Kidney (tissue), 14 donors: ENCODE results near the gene CHAT. TPM values are rescaled to one million over a fixed set of nuclear protein-coding genes. Genes with fewer than 3 reads are reported as not detected.

Source experiments
- DNase-seq, 5 donors: peaks; one replicate each; pipeline ENCODE4 v3.0.0-alpha.2; 2013 to 2020
- FAIRE-seq: peaks from 2 replicates; lab custom pipeline; 2012; peaks lifted over from hg19 to GRCh38; lab: Jason Lieb, UNC
- H3K27ac ChIP-seq, 2 donors: one replicate each; pipeline ENCODE4 v1.7.0; 2013; ENCODE audit warnings: low read depth in 2 of 2, low read length in 2 of 2, inconsistent platforms in 1 of 2
- H3K27me3 ChIP-seq: one replicate; pipeline ENCODE4 v1.7.1; 2013; ENCODE audit warnings: low read length, inconsistent platforms; ENCODE audit not compliant: control insufficient read depth, insufficient read depth
- H3K36me3 ChIP-seq, 3 donors: one replicate each; pipeline versions ENCODE4 v1.7.0 to v1.7.1; 2013; ENCODE audit warnings: low read length in 3 of 3, control low read depth in 1 of 3, inconsistent platforms in 1 of 3; ENCODE audit not compliant: insufficient read depth in 3 of 3, control insufficient read depth in 2 of 3
- H3K4me1 ChIP-seq, 3 donors: one replicate each; pipeline versions ENCODE4 v1.7.0 to v1.7.1; 2013; ENCODE audit warnings: low read length in 3 of 3, inconsistent platforms in 1 of 3, low read depth in 1 of 3; ENCODE audit not compliant: control insufficient read depth in 2 of 3, insufficient read depth in 2 of 3
- H3K4me3 ChIP-seq, 3 donors: one replicate each; pipeline versions ENCODE4 v1.7.0 to v1.8.1; 2013; ENCODE audit warnings: low read length in 3 of 3, control low read depth in 1 of 3, inconsistent platforms in 1 of 3
- H3K9ac ChIP-seq, 3 donors: one replicate each; pipeline versions ENCODE4 v1.7.0 to v1.7.1; 2013; ENCODE audit warnings: low read length in 3 of 3, control low read depth in 1 of 3, inconsistent platforms in 1 of 3
- H3K9me3 ChIP-seq, 3 donors: one replicate each; pipeline versions ENCODE4 v1.7.0 to v1.7.1; 2013; ENCODE audit warnings: low read length in 3 of 3, control low read depth in 1 of 3, inconsistent platforms in 1 of 3; ENCODE audit not compliant: control insufficient read depth in 2 of 3, insufficient read depth in 1 of 3
- CTCF ChIP-seq: IDR thresholded peaks from 3 replicates; pipeline ENCODE4 v1.5.1; 2012; ENCODE audit warnings: mild to moderate bottlenecking, moderate library complexity, borderline replicate concordance; ENCODE audit not compliant: insufficient read depth; ENCODE audit errors: extremely low read depth
- intact Hi-C: fragments of 100-400 bp; cut with DNase I; formaldehyde crosslinking; loops from one replicate; pipeline ENCODE4 v1.11.1; 2022
- polyA plus RNA-seq: library from polyadenylated mRNA; stranded (reverse); fragments of 350-450 nt; fragmentation: Illumina TruSeq; extraction: RNeasy Lipid Tissue Mini Kit (QIAGEN cat#74804); gene quantifications from one replicate; pipeline ENCODE4 v1.2.3, GENCODE V29; 2014; ENCODE audit warnings: low read depth, low replicate concordance; ENCODE audit not compliant: insufficient read depth
- total RNA-seq: library from RNA; stranded (reverse); fragmentation: NEBNext Ultra II Directional; extraction: Animal tissue kit (Norgen Biotek cat#: 25700); gene quantifications from one replicate; pipeline ENCODE4 v1.2.1, GENCODE V29; 2021
- donor health status: control.
- donor health status: control.
- donor health status: control.
- donor health status: control.
- donor health status: control.
- donor health status: DM: yes; HTN: yes; CAD: no.
- donor health status: Normal renal cell carcinoma (clear cell type).

Gene CHAT
- total and polyA plus RNA-seq, 2 donors from 2014 or later, result not detected

GRCh38 chr10:49592726-49593563 is 20.9 kb upstream of the CHAT start:
- Histone ChIP-seq H3K27me3 (no peaks in the 10 kb centered on the region), H3K36me3 (no peaks in the 10 kb centered on the region), H3K9ac (no peak overlapping the region), H3K4me1 (no peaks in the 10 kb centered on the region), H3K9me3 (no peaks in the 10 kb centered on the region), H3K27ac (no peak overlapping the region), H3K4me3 (no peak overlapping the region)
- FAIRE-seq (no peak), DNase-seq (peak in 3 of 5 donors; percentile 55 to 75 (median 61))
- TF ChIP-seq CTCF, result peak; percentile 74
- intact Hi-C loops, result no loop called here

- Histone ChIP-seq H3K4me1 (no peaks in the 10 kb centered on the region), H3K36me3 (no peaks in the 10 kb centered on the region), H3K27ac (no peak overlapping the region), H3K27me3 (no peaks in the 10 kb centered on the region), H3K4me3 (no peak overlapping the region), H3K9ac (no peak overlapping the region), H3K9me3 (no peaks in the 10 kb centered on the region)
- no peak for DNase-seq
- intact Hi-C loops, result no loop called here
- FAIRE-seq, result no peak
- TF ChIP-seq CTCF, result no peak
Observed at GRCh38 chr10:49593564-49593875, 20.3 kb upstream of the CHAT start.

DNA sequence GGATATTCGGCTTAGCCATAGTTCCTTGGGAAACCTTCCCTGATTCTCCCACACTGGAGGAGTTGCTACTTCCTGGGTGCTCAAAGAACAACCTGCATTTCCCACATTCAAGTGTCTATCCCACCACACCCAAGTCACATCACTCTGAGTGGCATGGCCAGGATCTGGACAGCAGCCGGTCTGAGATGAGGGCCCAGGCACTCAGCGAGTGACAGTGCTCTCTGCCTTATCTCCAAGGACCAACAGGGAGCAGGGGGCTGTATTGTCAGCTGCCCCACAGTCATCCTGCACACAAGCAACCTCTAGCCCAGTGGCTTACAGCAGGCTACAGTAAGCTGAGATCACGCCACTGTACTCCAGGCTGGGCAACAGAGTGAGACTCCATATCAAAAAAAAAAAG is 19.8 kb upstream of the CHAT start:
- Histone ChIP-seq H3K36me3 (no peaks in the 10 kb centered on the region), H3K4me1 (no peaks in the 10 kb centered on the region), H3K9me3 (no peaks in the 10 kb centered on the region), H3K27ac (no peak overlapping the region), H3K9ac (no peak overlapping the region), H3K4me3 (no peak overlapping the region), H3K27me3 (no peaks in the 10 kb centered on the region)
- DNase-seq (no peak), FAIRE-seq (no peak)
- no peak for TF ChIP-seq CTCF
- intact Hi-C loops, result no loop called here

GRCh38 chr10:49594594-49594993 is 19.2 kb upstream of the CHAT start:
- intact Hi-C loops, result no loop called here
- no peaks in the 10 kb centered on the region for H3K36me3 ChIP-seq
- no peak overlapping the region for H3K9ac ChIP-seq
- H3K27ac ChIP-seq, result no peak overlapping the region
- FAIRE-seq (peak; percentile 3), DNase-seq (peak in 3 of 5 donors; percentile 61 to 78 (median 75))
- H3K27me3 ChIP-seq, result no peaks in the 10 kb centered on the region
- no peaks in the 10 kb centered on the region for H3K9me3 ChIP-seq
- TF ChIP-seq CTCF, result peak; percentile 79
- H3K4me1 ChIP-seq, result no peaks in the 10 kb centered on the region
- H3K4me3 ChIP-seq, result no peak overlapping the region
